GM06990 (cell line): Measurements from ENCODE around the gene DLG2.

Experiments used
- DNase-seq: peaks from one replicate; pipeline ENCODE4 v3.0.0-alpha.2; 2011; ENCODE audit not compliant: insufficient read length; ENCODE audit errors: extremely low read depth
- H3K27me3 ChIP-seq: replicated peaks from 2 replicates; pipeline ENCODE4 v1.6.0; 2011; ENCODE audit warnings: low read length; ENCODE audit not compliant: control insufficient read depth, insufficient read depth
- H3K36me3 ChIP-seq: 2 replicates; pipeline ENCODE4 v1.5.1; 2011; ENCODE audit warnings: low read length; ENCODE audit not compliant: control insufficient read depth, insufficient read depth
- H3K4me3 ChIP-seq: replicated peaks from 2 replicates; pipeline ENCODE4 v1.5.1; 2011; ENCODE audit warnings: low read depth, mild to moderate bottlenecking, control low read depth, low read length
- TF ChIP-seq, protein P1 (sequence below): IDR thresholded peaks from 2 replicates; pipeline ENCODE4 v1.5.1; 2011; ENCODE audit warnings: low read length, control low read depth, mild to moderate bottlenecking, inconsistent platforms; ENCODE audit not compliant: insufficient read depth, poor library complexity, severe bottlenecking

DLG2 gene

DNA sequence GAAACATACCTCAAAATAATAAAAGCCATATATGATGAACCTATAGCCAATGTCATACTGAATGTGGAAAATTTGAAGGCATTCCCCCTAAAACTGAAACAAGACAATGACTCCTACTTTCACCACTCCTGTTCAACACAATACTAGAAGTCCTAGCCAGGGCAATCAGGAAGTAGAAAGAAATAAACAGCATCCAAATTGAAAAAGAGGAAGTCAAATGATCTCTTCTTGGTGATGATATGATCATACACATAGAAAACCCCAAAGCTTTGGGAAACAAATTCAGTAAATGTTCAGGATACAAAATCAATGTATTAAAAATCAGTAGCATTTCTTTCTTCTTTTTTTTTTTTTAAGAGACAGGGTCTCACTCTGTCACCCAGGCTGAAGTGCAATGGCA lies 109.9 kb downstream of the DLG2 start:
- no peak for DNase-seq
- Histone ChIP-seq H3K36me3 (no peaks in the 10 kb centered on the region), H3K27me3 (no peaks in the 10 kb centered on the region), H3K4me3 (no peak overlapping the region)
- TF ChIP-seq, protein P1, sequence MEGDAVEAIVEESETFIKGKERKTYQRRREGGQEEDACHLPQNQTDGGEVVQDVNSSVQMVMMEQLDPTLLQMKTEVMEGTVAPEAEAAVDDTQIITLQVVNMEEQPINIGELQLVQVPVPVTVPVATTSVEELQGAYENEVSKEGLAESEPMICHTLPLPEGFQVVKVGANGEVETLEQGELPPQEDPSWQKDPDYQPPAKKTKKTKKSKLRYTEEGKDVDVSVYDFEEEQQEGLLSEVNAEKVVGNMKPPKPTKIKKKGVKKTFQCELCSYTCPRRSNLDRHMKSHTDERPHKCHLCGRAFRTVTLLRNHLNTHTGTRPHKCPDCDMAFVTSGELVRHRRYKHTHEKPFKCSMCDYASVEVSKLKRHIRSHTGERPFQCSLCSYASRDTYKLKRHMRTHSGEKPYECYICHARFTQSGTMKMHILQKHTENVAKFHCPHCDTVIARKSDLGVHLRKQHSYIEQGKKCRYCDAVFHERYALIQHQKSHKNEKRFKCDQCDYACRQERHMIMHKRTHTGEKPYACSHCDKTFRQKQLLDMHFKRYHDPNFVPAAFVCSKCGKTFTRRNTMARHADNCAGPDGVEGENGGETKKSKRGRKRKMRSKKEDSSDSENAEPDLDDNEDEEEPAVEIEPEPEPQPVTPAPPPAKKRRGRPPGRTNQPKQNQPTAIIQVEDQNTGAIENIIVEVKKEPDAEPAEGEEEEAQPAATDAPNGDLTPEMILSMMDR, result no peak

DNA sequence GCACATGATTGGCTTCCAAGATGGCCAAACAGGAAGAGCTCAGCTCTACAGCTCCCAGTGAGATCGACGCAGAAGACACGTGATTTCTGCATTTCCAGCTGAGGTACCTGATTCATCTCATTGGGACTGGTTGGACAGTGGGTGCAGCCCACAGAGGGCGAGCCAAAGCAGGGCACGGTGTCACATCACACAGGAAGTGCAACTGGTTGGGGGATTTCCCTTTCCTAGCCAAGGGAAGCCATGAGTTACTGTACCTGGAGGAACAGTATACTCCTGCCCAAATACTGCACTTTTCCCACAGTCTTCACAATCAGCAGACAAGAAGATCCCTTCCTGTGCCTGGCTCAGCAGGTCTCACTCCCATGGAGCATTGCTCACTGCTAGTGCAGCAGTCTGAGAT lies 131.2 kb downstream of the DLG2 start:
- TF ChIP-seq, protein P1, result no peak
- DNase-seq, result no peak
- Histone ChIP-seq H3K4me3 (no peak overlapping the region), H3K27me3 (no peaks in the 10 kb centered on the region), H3K36me3 (no peaks in the 10 kb centered on the region)

DNA sequence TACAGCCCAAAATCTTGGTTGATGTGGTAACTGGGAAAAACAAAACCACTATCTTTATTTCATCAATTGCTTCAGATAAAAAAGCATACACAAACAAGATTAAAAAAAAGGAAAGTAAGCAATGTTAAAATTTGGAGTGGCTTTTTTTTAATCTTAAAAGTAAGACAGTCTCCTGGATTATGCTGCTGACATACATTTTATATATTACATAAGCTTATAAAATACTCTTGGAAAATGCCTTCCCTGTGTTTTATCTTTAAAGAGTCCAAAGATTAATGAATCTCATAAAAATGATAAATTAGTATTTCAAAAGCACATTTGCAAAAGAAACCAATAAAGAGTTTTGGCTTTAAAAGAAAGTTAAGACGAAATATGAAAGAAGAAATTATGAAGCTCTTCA lies 132.7 kb downstream of the DLG2 start:
- TF ChIP-seq, protein P1, result no peak
- H3K27me3 ChIP-seq, result no peaks in the 10 kb centered on the region
- H3K4me3 ChIP-seq, result no peak overlapping the region
- H3K36me3 ChIP-seq, result no peaks in the 10 kb centered on the region
- DNase-seq, result no peak

DNA sequence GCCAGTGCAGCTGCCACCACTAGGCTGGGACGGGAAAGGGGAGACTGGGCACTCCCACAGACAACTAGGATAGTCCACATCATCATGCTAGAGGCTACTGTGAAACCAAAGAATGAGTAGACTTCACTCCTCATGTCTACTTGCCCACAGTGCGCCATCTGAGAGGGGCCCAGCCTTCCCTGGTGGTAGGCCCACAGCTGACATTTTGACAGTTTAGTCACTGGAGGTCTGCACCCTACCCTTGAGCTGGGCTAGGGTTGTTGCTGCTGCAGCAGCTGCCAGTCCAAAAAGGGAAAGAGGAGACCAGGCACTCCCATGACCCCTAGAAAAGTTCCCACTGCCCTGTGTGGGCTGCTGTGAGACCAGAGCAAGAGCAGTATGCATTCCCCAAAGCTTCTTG lies 141.2 kb downstream of the DLG2 start:
- Histone ChIP-seq H3K36me3 (no peaks in the 10 kb centered on the region), H3K4me3 (no peak overlapping the region), H3K27me3 (no peaks in the 10 kb centered on the region)
- no peak for DNase-seq
- TF ChIP-seq, protein P1, result no peak

DNA sequence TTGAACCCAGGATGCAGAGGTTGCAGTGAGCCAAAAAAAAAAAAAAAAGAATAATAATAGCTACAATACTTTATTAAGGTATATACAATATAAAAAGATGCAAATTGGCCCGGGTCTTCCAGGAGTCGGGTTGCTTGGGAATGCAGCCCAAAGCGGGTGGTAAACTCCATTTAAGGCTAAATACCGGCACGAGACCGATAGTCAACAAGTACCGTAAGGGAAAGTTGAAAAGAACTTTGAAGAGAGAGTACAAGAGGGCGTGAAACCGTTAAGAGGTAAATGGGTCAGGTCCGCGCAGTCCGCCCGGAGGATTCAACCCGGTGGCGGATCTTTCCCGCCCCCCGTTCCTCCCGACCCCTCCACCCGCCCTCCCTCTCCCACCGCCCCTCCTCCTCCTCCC lies 143.3 kb downstream of the DLG2 start:
- H3K36me3 ChIP-seq, result no peaks in the 10 kb centered on the region
- TF ChIP-seq, protein P1, result no peak
- DNase-seq, result peak; percentile 15
- no peak overlapping the region for H3K4me3 ChIP-seq
- no peaks in the 10 kb centered on the region for H3K27me3 ChIP-seq

DNA sequence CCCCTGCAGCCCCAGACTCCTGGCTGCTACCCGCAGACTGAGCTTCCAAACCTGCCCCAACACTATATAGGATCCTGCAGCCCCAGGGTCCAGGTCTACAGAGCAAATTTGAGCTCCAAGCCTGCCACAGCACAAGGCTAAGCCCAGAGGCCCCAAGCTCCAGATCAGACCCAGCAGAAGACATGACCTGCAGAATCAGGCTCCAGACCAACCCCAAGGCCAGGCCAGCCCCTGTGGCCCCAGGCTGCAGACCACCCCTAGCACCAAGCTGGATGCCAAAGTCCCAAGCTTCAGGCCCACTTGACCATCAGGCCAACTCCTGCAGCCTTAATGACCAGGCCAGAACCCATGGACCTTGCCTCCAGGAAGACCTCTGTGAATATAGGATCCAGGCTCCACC lies 145.3 kb downstream of the DLG2 start:
- DNase-seq, result no peak
- H3K4me3 ChIP-seq, result no peak overlapping the region
- H3K27me3 ChIP-seq, result no peaks in the 10 kb centered on the region
- TF ChIP-seq, protein P1, result no peak
- no peaks in the 10 kb centered on the region for H3K36me3 ChIP-seq
